Hepatic stellate cell (primary cell): ENCODE measurements around the gene MYRIP.
"Not testable (repeated sequence)": the region's sequence is repeated elsewhere in the genome, so short reads cannot be mapped to it uniquely, and the experiment has no call there.

ENCODE experiments used
- DNase-seq: peaks from one replicate; pipeline ENCODE4 v3.0.0; 2011; ENCODE audit warnings: low spot score

Gene MYRIP

GRCh38 chr3:39809181-39809994 is at the start of gene MYRIP:
Gene MYRIP (plus strand): TSS chr3:39809609. CDS start chr3:39900817, 91,208 bp downstream.
- no peak for DNase-seq

- DNase-seq, result no peak
Measured at GRCh38 chr3:39760325-39760724, 49.1 kb upstream of the MYRIP start.

GRCh38 chr3:39762537-39763070 is 46.8 kb upstream of the MYRIP start:
- no peak for DNase-seq

GRCh38 chr3:39763390-39763789 is 46.0 kb upstream of the MYRIP start:
- no peak for DNase-seq

- DNase-seq, result no peak
Measured at GRCh38 chr3:39765575-39765974, 43.8 kb upstream of the MYRIP start.

GRCh38 chr3:39766433-39766832 is 43.0 kb upstream of the MYRIP start:
- no peak for DNase-seq

GRCh38 chr3:39766909-39767308 is 42.5 kb upstream of the MYRIP start:
- DNase-seq, result not testable (repeated sequence)

GRCh38 chr3:39778168-39778567 is 31.2 kb upstream of the MYRIP start:
- DNase-seq, result not testable (repeated sequence)

GRCh38 chr3:39779511-39780230 is 29.7 kb upstream of the MYRIP start:
- DNase-seq, result no peak

GRCh38 chr3:39780352-39780751 is 29.1 kb upstream of the MYRIP start:
- no peak for DNase-seq

GRCh38 chr3:39781025-39781424 is 28.4 kb upstream of the MYRIP start:
- DNase-seq, result no peak

GRCh38 chr3:39781632-39782031 is 27.8 kb upstream of the MYRIP start:
- no peak for DNase-seq

- DNase-seq, result no peak
Measured at GRCh38 chr3:39783680-39784079, 25.7 kb upstream of the MYRIP start.

GRCh38 chr3:39784922-39785321 is 24.5 kb upstream of the MYRIP start:
- no peak for DNase-seq

- DNase-seq, result no peak
Measured at GRCh38 chr3:39788128-39788883, 21.1 kb upstream of the MYRIP start.

- DNase-seq, result no peak
Measured at GRCh38 chr3:39791603-39792002, 17.8 kb upstream of the MYRIP start.

- DNase-seq, result no peak
Measured at GRCh38 chr3:39794880-39795279, 14.5 kb upstream of the MYRIP start.

GRCh38 chr3:39801216-39801615 is 8.2 kb upstream of the MYRIP start:
- no peak for DNase-seq

GRCh38 chr3:39802486-39802885 is 6.9 kb upstream of the MYRIP start:
- not testable (repeated sequence) for DNase-seq

GRCh38 chr3:39803956-39804355 is 5.5 kb upstream of the MYRIP start:
- no peak for DNase-seq

- no peak for DNase-seq
Measured at GRCh38 chr3:39804951-39805350, 4.5 kb upstream of the MYRIP start.

- DNase-seq, result no peak
Measured at GRCh38 chr3:39805650-39806049, 3.8 kb upstream of the MYRIP start.
